Measurements from ENCODE around the gene TMEM225B. TPM values are rescaled to one million over a fixed set of nuclear protein-coding genes. Genes with fewer than 3 reads are reported as not detected.

Gene TMEM225B
- total RNA-seq, 2 donors from 2014 or later = 0.26 to 3.2 TPM

- no peak overlapping the region for H3K27ac ChIP-seq (ENCODE audit: low read depth, low read length)
- no peak for DNase-seq
- no peaks in the 10 kb centered on the region for H3K9me3 Mint-ChIP-seq
- H3K4me1 Mint-ChIP-seq = peaks cover 21% of the 10 kb centered on the region
- no peaks in the 10 kb centered on the region for H3K27me3 ChIP-seq (ENCODE audit: control insufficient read depth, insufficient read depth, low read length, poor library complexity, severe bottlenecking)
- no peak overlapping the region for H3K4me3 Mint-ChIP-seq
- H3K4me1 ChIP-seq (ENCODE audit: control insufficient read depth, insufficient read depth, low read length) = peaks cover 5% of the 10 kb centered on the region
- no peaks in the 10 kb centered on the region for H3K9me3 ChIP-seq (ENCODE audit: control insufficient read depth, low read length)
- H3K27ac Mint-ChIP-seq = no peak overlapping the region
- no peak for TF ChIP-seq CTCF (conservative IDR thresholded peaks at IDR 0.05)
- peaks cover 84% of the 10 kb centered on the region for H3K36me3 Mint-ChIP-seq (ENCODE audit: low read depth)
- peaks cover 95% of the 10 kb centered on the region for H3K36me3 ChIP-seq (ENCODE audit: control insufficient read depth, insufficient read depth, low read length)
- 95 to 100% methylated on average over 1 of the region's 1 CpG for WGBS, 2 experiments (ENCODE audit: insufficient coverage in 1 of 2, insufficient read length in 1 of 2)
- no peak overlapping the region for H3K9ac ChIP-seq (ENCODE audit: extremely low read depth, low read length, poor library complexity, severe bottlenecking)
- no peak overlapping the region for H3K4me3 ChIP-seq (ENCODE audit: low read length)
- no peaks in the 10 kb centered on the region for H3K27me3 Mint-ChIP-seq (ENCODE audit: insufficient read depth)
These were observed 28.6 kb downstream of the TMEM225B start for GRCh38 chr7:99626661-99627060.

- no peak for TF ChIP-seq CTCF (conservative IDR thresholded peaks at IDR 0.05)
- peaks cover 24% of the 10 kb centered on the region for H3K4me1 Mint-ChIP-seq
- peaks cover 82% of the 10 kb centered on the region for H3K36me3 Mint-ChIP-seq (ENCODE audit: low read depth)
- Histone ChIP-seq H3K4me3 (ENCODE audit: low read length) (no peak overlapping the region), H3K27ac (ENCODE audit: low read depth, low read length) (no peak overlapping the region), H3K9ac (ENCODE audit: extremely low read depth, low read length, poor library complexity, severe bottlenecking) (no peak overlapping the region), H3K36me3 (ENCODE audit: control insufficient read depth, insufficient read depth, low read length) (peaks cover 91% of the 10 kb centered on the region), H3K9me3 (ENCODE audit: control insufficient read depth, low read length) (no peaks in the 10 kb centered on the region), H3K27me3 (ENCODE audit: control insufficient read depth, insufficient read depth, low read length, poor library complexity, severe bottlenecking) (no peaks in the 10 kb centered on the region), H3K4me1 (ENCODE audit: control insufficient read depth, insufficient read depth, low read length) (peaks cover 5% of the 10 kb centered on the region)
- DNase-seq = no peak
- no peak overlapping the region for H3K4me3 Mint-ChIP-seq
- WGBS, 2 experiments (ENCODE audit: insufficient coverage in 1 of 2, insufficient read length in 1 of 2) = 99 to 100% methylated on average over 7 to 11 of the region's 11 CpGs
- no peaks in the 10 kb centered on the region for H3K9me3 Mint-ChIP-seq
- H3K27me3 Mint-ChIP-seq (ENCODE audit: insufficient read depth) = no peaks in the 10 kb centered on the region
- H3K27ac Mint-ChIP-seq = no peak overlapping the region
These were observed 29.4 kb downstream of the TMEM225B start for GRCh38 chr7:99627513-99627912.

DNA sequence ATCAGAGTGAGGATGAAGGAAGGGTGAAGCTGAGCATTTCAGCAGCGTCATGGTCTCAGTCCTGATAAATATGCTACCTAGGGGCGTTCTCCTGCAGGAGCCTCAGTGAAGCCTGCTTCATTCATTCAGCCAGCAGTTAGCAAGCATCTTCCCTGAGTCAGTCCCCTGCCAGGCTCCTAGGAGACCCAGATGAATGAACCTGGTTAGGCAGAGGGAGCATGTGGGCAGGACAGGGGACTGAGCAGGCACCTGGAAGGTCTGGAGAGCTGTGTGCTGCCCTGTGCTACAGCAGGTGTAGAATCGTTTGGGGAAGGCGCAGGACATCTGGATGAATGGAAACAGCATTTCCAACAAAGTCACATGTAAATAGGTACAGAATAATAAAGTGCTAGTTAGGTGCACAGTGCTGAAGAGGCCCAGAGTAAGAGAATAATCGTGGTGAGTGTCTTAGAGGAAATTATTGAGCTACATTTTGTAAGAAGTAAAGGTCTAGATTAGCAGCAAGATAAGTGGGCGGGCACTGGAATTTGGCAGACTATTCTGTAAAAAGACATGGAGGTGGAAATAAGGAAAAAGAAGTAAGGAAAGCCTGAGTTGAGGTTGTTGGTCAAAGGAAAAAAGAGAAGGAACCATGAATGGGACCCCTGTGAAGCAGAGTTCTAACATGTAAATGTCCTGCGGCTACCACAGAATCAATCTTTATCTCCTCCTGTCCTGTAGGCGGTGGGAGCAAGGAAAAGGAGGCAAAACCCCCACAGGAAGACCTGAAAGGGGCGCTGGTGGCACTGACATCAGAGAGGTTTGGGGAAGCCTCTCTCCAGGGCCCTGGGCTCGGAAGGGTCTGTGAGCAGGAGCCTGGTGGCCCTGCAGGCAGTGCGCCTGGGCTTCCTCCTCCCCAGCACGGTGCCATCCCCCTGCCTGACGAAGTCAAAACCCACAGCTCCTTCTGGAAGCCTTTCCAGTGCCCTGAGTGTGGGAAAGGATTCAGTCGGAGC is 30.7 kb downstream of the TMEM225B start:
- Mint-ChIP-seq H3K4me1 (peaks cover 24% of the 10 kb centered on the region), H3K36me3 (ENCODE audit: low read depth) (peaks cover 84% of the 10 kb centered on the region)

More for the DNA sequence above, 30.7 kb downstream of the TMEM225B start:
- Histone ChIP-seq H3K4me1 (ENCODE audit: control insufficient read depth, insufficient read depth, low read length) (peaks cover 5% of the 10 kb centered on the region), H3K36me3 (ENCODE audit: control insufficient read depth, insufficient read depth, low read length) (peaks cover 93% of the 10 kb centered on the region), H3K9me3 (ENCODE audit: control insufficient read depth, low read length) (no peaks in the 10 kb centered on the region), H3K27me3 (ENCODE audit: control insufficient read depth, insufficient read depth, low read length, poor library complexity, severe bottlenecking) (no peaks in the 10 kb centered on the region), H3K9ac (ENCODE audit: extremely low read depth, low read length, poor library complexity, severe bottlenecking) (no peak overlapping the region), H3K4me3 (ENCODE audit: low read length) (no peak overlapping the region), H3K27ac (ENCODE audit: low read depth, low read length) (no peak overlapping the region)
- no peaks in the 10 kb centered on the region for H3K27me3 Mint-ChIP-seq (ENCODE audit: insufficient read depth)
- no peaks in the 10 kb centered on the region for H3K9me3 Mint-ChIP-seq
- H3K4me3 Mint-ChIP-seq = no peak overlapping the region
- WGBS, 2 experiments (ENCODE audit: insufficient coverage in 1 of 2, insufficient read length in 1 of 2) = 81 to 82% methylated on average over 12 to 14 of the region's 14 CpGs
- DNase-seq = peak; percentile 55
- no peak for TF ChIP-seq CTCF (conservative IDR thresholded peaks at IDR 0.05)
- no peak overlapping the region for H3K27ac Mint-ChIP-seq

All from endodermal cell (in vitro differentiated cells).